Measurements from ENCODE around the gene ABCB1. TPM values are rescaled to one million over a fixed set of nuclear protein-coding genes. Genes with fewer than 3 reads are reported as not detected.

The ABCB1 gene
- total and polyA plus RNA-seq, 2 of the 13 experiments (the other 11 are each of a cell fraction or from before 2014, with no cell fraction given) = 42.8 to 52.6 TPM

GRCh38 chr7:87474533-87475358 lies 125.9 kb downstream of the ABCB1 start (continued):
- TF ChIP-seq, protein P1, sequence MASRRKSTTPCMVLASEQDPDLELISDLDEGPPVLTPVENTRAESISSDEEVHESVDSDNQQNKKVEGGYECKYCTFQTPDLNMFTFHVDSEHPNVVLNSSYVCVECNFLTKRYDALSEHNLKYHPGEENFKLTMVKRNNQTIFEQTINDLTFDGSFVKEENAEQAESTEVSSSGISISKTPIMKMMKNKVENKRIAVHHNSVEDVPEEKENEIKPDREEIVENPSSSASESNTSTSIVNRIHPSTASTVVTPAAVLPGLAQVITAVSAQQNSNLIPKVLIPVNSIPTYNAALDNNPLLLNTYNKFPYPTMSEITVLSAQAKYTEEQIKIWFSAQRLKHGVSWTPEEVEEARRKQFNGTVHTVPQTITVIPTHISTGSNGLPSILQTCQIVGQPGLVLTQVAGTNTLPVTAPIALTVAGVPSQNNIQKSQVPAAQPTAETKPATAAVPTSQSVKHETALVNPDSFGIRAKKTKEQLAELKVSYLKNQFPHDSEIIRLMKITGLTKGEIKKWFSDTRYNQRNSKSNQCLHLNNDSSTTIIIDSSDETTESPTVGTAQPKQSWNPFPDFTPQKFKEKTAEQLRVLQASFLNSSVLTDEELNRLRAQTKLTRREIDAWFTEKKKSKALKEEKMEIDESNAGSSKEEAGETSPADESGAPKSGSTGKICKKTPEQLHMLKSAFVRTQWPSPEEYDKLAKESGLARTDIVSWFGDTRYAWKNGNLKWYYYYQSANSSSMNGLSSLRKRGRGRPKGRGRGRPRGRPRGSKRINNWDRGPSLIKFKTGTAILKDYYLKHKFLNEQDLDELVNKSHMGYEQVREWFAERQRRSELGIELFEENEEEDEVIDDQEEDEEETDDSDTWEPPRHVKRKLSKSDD (CRISPR knock-in tag; IDR thresholded peaks at IDR 0.05; ENCODE audit: low read depth) = 0 out of 2 replicates have a peak, but pooled peaks have one; percentile 20
- TF ChIP-seq ZNF234 (CRISPR knock-in tag; conservative IDR thresholded peaks at IDR 0.05) (0 out of 2 replicates have a peak, but pooled peaks have one; percentile 17), FOXA3 (CRISPR knock-in tag; IDR thresholded peaks at IDR 0.05) (0 out of 2 replicates have a peak, but pooled peaks have one; percentile 7), HMGA1 (CRISPR knock-in tag; conservative IDR thresholded peaks at IDR 0.05) (no peak), TAF1 (CRISPR knock-in tag; IDR thresholded peaks at IDR 0.05) (no peak), ZSCAN25 (CRISPR knock-in tag; IDR thresholded peaks at IDR 0.05) (peak; percentile 33; the same call in 1 of the 2 replicates), ZBTB38 (CRISPR knock-in tag; IDR thresholded peaks at IDR 0.05) (peak; percentile 20; the same call in 1 of the 2 replicates), RXRB (CRISPR knock-in tag; IDR thresholded peaks at IDR 0.05; ENCODE audit: borderline replicate concordance) (no peak), ZBTB39 (CRISPR knock-in tag; IDR thresholded peaks at IDR 0.05) (0 out of 2 replicates have a peak, but pooled peaks have one; percentile 1), REPIN1 (CRISPR knock-in tag; IDR thresholded peaks at IDR 0.05; ENCODE audit: borderline replicate concordance, low read depth) (no peak), TCF7 (IDR thresholded peaks at IDR 0.05; ENCODE audit: low read depth) (peak; percentile 25; the same call in 1 of the 2 replicates)
- TF ChIP-seq, protein P2, sequence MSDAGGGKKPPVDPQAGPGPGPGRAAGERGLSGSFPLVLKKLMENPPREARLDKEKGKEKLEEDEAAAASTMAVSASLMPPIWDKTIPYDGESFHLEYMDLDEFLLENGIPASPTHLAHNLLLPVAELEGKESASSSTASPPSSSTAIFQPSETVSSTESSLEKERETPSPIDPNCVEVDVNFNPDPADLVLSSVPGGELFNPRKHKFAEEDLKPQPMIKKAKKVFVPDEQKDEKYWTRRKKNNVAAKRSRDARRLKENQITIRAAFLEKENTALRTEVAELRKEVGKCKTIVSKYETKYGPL (CRISPR knock-in tag; IDR thresholded peaks at IDR 0.05) = peak; percentile 45; the same call in 1 of the 2 replicates
- TF ChIP-seq, protein P3, sequence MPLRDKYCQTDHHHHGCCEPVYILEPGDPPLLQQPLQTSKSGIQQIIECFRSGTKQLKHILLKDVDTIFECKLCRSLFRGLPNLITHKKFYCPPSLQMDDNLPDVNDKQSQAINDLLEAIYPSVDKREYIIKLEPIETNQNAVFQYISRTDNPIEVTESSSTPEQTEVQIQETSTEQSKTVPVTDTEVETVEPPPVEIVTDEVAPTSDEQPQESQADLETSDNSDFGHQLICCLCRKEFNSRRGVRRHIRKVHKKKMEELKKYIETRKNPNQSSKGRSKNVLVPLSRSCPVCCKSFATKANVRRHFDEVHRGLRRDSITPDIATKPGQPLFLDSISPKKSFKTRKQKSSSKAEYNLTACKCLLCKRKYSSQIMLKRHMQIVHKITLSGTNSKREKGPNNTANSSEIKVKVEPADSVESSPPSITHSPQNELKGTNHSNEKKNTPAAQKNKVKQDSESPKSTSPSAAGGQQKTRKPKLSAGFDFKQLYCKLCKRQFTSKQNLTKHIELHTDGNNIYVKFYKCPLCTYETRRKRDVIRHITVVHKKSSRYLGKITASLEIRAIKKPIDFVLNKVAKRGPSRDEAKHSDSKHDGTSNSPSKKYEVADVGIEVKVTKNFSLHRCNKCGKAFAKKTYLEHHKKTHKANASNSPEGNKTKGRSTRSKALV (CRISPR knock-in tag; IDR thresholded peaks at IDR 0.05) = no peak
